ENCODE data around the gene ARHGAP6. TPM values are rescaled to one million over a fixed set of nuclear protein-coding genes. Genes with fewer than 3 reads are reported as not detected.

ARHGAP6 gene
- total and polyA plus RNA-seq, 2 experiments from 2014 or later: 0.26 to 0.59 TPM

DNA sequence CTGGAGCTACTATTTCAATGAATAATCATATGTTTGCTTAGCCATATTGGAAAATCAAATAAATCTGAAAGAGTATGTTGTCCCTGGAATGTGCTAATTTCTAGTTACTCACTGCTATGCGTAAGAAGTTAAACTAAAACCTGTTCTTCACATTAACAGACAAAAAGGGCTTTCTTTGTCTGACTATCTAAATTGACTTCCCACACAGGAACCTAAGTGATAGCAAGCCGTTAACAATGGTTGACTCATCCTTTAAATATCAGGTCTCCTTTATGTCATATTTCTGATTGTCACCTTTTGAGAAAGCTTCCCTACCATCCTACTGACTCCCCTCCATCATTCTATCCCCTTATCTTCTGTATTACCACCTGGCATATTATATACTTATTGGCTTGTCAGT, 291.1 kb downstream of the ARHGAP6 start:
- Histone ChIP-seq H2AFZ (no peak overlapping the region), H3K4me3 (no peak overlapping the region), H3K27me3 (ENCODE audit: insufficient read depth) (no peaks in the 10 kb centered on the region), H3K4me2 (no peak overlapping the region), H3K4me1 (ENCODE audit: insufficient read depth) (peaks cover 2% of the 10 kb centered on the region; the same call in 1 of the 2 replicates), H3K9me2 (ENCODE audit: insufficient read depth) (no peaks in the 10 kb centered on the region), H3F3A (replicated peaks; ENCODE audit: low read depth) (no peaks in the 10 kb centered on the region), H3K79me2 (replicated peaks; ENCODE audit: insufficient read depth) (no peaks in the 10 kb centered on the region), H4K20me1 (replicated peaks; ENCODE audit: insufficient read depth) (no peaks in the 10 kb centered on the region), H3K27ac (ENCODE audit: low read depth) (no peak overlapping the region), H3K36me3 (ENCODE audit: insufficient read depth) (no peaks in the 10 kb centered on the region)
- no peaks in the 10 kb centered on the region for H3K9me3 Mint-ChIP-seq
- DNase-seq (ENCODE audit: low spot score): no peak
- no peak for ATAC-seq
- no peaks in the 10 kb centered on the region for H3K36me3 Mint-ChIP-seq (ENCODE audit: low read depth)
- H3K27me3 Mint-ChIP-seq (ENCODE audit: insufficient read depth, low read depth, poor library complexity): no peaks in the 10 kb centered on the region
- TF ChIP-seq ZNF331 (CRISPR knock-in tag; IDR thresholded peaks at IDR 0.05; ENCODE audit: low read depth) (no peak), ETS1 (IDR thresholded peaks at IDR 0.05) (no peak), ZNF114 (CRISPR knock-in tag; IDR thresholded peaks at IDR 0.05) (no peak), STAT1 (IDR thresholded peaks at IDR 0.05; ENCODE audit: unreplicated experiment) (no peak), ZNF462 (CRISPR knock-in tag; IDR thresholded peaks at IDR 0.05) (no peak), POLR2AphosphoS5 (IDR thresholded peaks at IDR 0.05; ENCODE audit: low read depth) (no peak), JUNB (IDR thresholded peaks at IDR 0.05; ENCODE audit: unreplicated experiment) (no peak), CREB1 (CRISPR knock-in tag; IDR thresholded peaks at IDR 0.05; ENCODE audit: low read depth) (no peak), NANOG (IDR thresholded peaks at IDR 0.05; ENCODE audit: borderline replicate concordance) (no peak)
- TF ChIP-seq, protein P1, sequence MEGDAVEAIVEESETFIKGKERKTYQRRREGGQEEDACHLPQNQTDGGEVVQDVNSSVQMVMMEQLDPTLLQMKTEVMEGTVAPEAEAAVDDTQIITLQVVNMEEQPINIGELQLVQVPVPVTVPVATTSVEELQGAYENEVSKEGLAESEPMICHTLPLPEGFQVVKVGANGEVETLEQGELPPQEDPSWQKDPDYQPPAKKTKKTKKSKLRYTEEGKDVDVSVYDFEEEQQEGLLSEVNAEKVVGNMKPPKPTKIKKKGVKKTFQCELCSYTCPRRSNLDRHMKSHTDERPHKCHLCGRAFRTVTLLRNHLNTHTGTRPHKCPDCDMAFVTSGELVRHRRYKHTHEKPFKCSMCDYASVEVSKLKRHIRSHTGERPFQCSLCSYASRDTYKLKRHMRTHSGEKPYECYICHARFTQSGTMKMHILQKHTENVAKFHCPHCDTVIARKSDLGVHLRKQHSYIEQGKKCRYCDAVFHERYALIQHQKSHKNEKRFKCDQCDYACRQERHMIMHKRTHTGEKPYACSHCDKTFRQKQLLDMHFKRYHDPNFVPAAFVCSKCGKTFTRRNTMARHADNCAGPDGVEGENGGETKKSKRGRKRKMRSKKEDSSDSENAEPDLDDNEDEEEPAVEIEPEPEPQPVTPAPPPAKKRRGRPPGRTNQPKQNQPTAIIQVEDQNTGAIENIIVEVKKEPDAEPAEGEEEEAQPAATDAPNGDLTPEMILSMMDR (conservative IDR thresholded peaks at IDR 0.05; ENCODE audit: low read depth in 2 of 2): no peak
- TF ChIP-seq, protein P2, sequence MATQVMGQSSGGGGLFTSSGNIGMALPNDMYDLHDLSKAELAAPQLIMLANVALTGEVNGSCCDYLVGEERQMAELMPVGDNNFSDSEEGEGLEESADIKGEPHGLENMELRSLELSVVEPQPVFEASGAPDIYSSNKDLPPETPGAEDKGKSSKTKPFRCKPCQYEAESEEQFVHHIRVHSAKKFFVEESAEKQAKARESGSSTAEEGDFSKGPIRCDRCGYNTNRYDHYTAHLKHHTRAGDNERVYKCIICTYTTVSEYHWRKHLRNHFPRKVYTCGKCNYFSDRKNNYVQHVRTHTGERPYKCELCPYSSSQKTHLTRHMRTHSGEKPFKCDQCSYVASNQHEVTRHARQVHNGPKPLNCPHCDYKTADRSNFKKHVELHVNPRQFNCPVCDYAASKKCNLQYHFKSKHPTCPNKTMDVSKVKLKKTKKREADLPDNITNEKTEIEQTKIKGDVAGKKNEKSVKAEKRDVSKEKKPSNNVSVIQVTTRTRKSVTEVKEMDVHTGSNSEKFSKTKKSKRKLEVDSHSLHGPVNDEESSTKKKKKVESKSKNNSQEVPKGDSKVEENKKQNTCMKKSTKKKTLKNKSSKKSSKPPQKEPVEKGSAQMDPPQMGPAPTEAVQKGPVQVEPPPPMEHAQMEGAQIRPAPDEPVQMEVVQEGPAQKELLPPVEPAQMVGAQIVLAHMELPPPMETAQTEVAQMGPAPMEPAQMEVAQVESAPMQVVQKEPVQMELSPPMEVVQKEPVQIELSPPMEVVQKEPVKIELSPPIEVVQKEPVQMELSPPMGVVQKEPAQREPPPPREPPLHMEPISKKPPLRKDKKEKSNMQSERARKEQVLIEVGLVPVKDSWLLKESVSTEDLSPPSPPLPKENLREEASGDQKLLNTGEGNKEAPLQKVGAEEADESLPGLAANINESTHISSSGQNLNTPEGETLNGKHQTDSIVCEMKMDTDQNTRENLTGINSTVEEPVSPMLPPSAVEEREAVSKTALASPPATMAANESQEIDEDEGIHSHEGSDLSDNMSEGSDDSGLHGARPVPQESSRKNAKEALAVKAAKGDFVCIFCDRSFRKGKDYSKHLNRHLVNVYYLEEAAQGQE (IDR thresholded peaks at IDR 0.05; ENCODE audit: unreplicated experiment): no peak
- H3K4me1 Mint-ChIP-seq: peaks cover 9% of the 10 kb centered on the region
- no peak overlapping the region for H3K27ac Mint-ChIP-seq
- H3K4me3 Mint-ChIP-seq: no peak overlapping the region
